IMR-90 (cell line): ENCODE data around the gene PC. TPM values are rescaled to one million over a fixed set of nuclear protein-coding genes. Genes with fewer than 3 reads are reported as not detected.

ENCODE experiments used
- ATAC-seq: fragments of 200-7000 bp; cut with Tn5 transposase; 2 replicates; pipeline ENCODE4 v1.9.1; 2020; ENCODE audit warnings: low read depth, mild to moderate bottlenecking, moderate library complexity
- BruUV-seq: library from RNA; stranded (reverse); fragments of 400-500 nt; replicated peaks from 2 replicates; lab custom pipeline; 2021; lab: Mats Ljungman, UMichigan
- CTCF ChIA-PET: fragments of 300-600 bp; formaldehyde crosslinking; extraction: SDS; loops from one replicate; lab custom pipeline; 2021; ENCODE audit warnings: antibody characterized with exemption; lab: Yijun Ruan, JAX
- POLR2A ChIA-PET: fragments of 300-600 bp; sonication (Branson Sonifier 250); formaldehyde crosslinking; loops from one replicate; lab custom pipeline; 2022; ENCODE audit warnings: antibody characterized with exemption; ENCODE audit not compliant: unreplicated experiment; lab: Charles Lee
- DNase-seq: peaks from one replicate; pipeline ENCODE4 v3.0.0; 2013
- H2AFZ ChIP-seq: replicated peaks from 2 replicates; pipeline ENCODE3; 2013; ENCODE audit warnings: low read length, mild to moderate bottlenecking; ENCODE audit not compliant: poor library complexity
- H2AK5ac ChIP-seq: 2 replicates; pipeline ENCODE4 v1.6.1; 2013; ENCODE audit warnings: low read depth, low read length, inconsistent platforms
- H2AK9ac ChIP-seq: replicated peaks from 2 replicates; pipeline ENCODE3; 2013; ENCODE audit warnings: mild to moderate bottlenecking, low read depth, low read length, moderate library complexity; ENCODE audit not compliant: poor library complexity
- H2BK120ac ChIP-seq: 2 replicates; pipeline ENCODE4 v1.6.1; 2013; ENCODE audit warnings: low read depth, low read length, inconsistent platforms
- H2BK15ac ChIP-seq: 3 replicates; pipeline ENCODE4 v1.6.1; 2013; ENCODE audit warnings: low read depth, low read length, inconsistent platforms
- H2BK20ac ChIP-seq: 2 replicates; pipeline ENCODE4 v1.6.1; 2013; ENCODE audit warnings: low read depth, mild to moderate bottlenecking, inconsistent platforms, low read length, moderate library complexity
- H2BK5ac ChIP-seq: 2 replicates; pipeline ENCODE4 v1.6.1; 2013; ENCODE audit warnings: mild to moderate bottlenecking, low read depth, low read length, inconsistent platforms; ENCODE audit not compliant: poor library complexity, severe bottlenecking
- H3K14ac ChIP-seq: replicated peaks from 2 replicates; pipeline ENCODE4 v1.6.1; 2013; ENCODE audit warnings: low read depth, low read length, inconsistent platforms
- H3K18ac ChIP-seq: 2 replicates; pipeline ENCODE4 v1.6.1; 2013; ENCODE audit warnings: low read depth, low read length, control low read depth
- H3K23ac ChIP-seq: 2 replicates; pipeline ENCODE4 v1.6.1; 2013; ENCODE audit warnings: low read depth, low read length, inconsistent platforms
- H3K27ac ChIP-seq: 2 replicates; pipeline ENCODE4 v1.5.1; 2013; ENCODE audit warnings: mild to moderate bottlenecking, control low read depth, low read length; ENCODE audit not compliant: insufficient read depth
- H3K27me3 ChIP-seq: 2 replicates; pipeline ENCODE4 v1.6.1; 2013; ENCODE audit warnings: low read length; ENCODE audit not compliant: control insufficient read depth, insufficient read depth
- H3K36me3 ChIP-seq: 2 replicates; pipeline ENCODE4 v1.6.1; 2013; ENCODE audit warnings: low read length, mixed read lengths; ENCODE audit not compliant: control insufficient read depth, insufficient read depth
- H3K4ac ChIP-seq: 2 replicates; pipeline ENCODE4 v1.6.1; 2013; ENCODE audit warnings: low read depth, low read length, inconsistent platforms
- H3K4me1 ChIP-seq: 2 replicates; pipeline ENCODE4 v1.6.1; 2013; ENCODE audit warnings: low read length, mixed read lengths; ENCODE audit not compliant: control insufficient read depth, insufficient read depth
- H3K4me2 ChIP-seq: 2 replicates; pipeline ENCODE4 v1.6.1; 2013; ENCODE audit warnings: low read depth, mild to moderate bottlenecking, control low read depth, low read length, moderate library complexity
- H3K4me3 ChIP-seq: 2 replicates; pipeline ENCODE4 v1.5.1; 2013; ENCODE audit warnings: low read depth, mild to moderate bottlenecking, control low read depth, low read length, moderate library complexity; ENCODE audit not compliant: insufficient read depth
- H3K56ac ChIP-seq: 2 replicates; pipeline ENCODE4 v1.6.1; 2013; ENCODE audit warnings: low read length, inconsistent platforms; ENCODE audit not compliant: insufficient read depth; ENCODE audit errors: extremely low read depth
- H3K79me1 ChIP-seq, 2 experiments: 2 replicates each; pipeline ENCODE4 v1.6.1; 2013; ENCODE audit warnings: low read length in 2 of 2, inconsistent platforms in 1 of 2, low read depth in 1 of 2
- H3K9ac ChIP-seq: 2 replicates; pipeline ENCODE4 v1.6.1; 2013; ENCODE audit warnings: low read depth, low read length, control low read depth
- H3K9me1 ChIP-seq: 2 replicates; pipeline ENCODE4 v1.6.1; 2013; ENCODE audit warnings: low read length, inconsistent platforms; ENCODE audit not compliant: insufficient read depth
- H3K9me3 ChIP-seq: 2 replicates; pipeline ENCODE4 v1.6.1; 2013; ENCODE audit warnings: low read length; ENCODE audit not compliant: control insufficient read depth, insufficient read depth
- H4K20me1 ChIP-seq: 2 replicates; pipeline ENCODE4 v1.6.1; 2013; ENCODE audit warnings: low read length, inconsistent platforms; ENCODE audit not compliant: insufficient read depth
- H4K5ac ChIP-seq: 2 replicates; pipeline ENCODE4 v1.6.1; 2013; ENCODE audit warnings: mild to moderate bottlenecking, low read depth, low read length, control low read depth
- H4K8ac ChIP-seq, 2 experiments: 2 replicates each; pipeline ENCODE4 v1.6.1; 2013; ENCODE audit warnings: low read depth in 2 of 2, low read length in 2 of 2, control low read depth in 1 of 2, inconsistent platforms in 1 of 2
- H4K91ac ChIP-seq: 2 replicates; pipeline ENCODE4 v1.6.1; 2013; ENCODE audit warnings: low read depth, low read length, inconsistent platforms; ENCODE audit not compliant: insufficient read depth
- BHLHE40 ChIP-seq: fragments of 150-350 bp; IDR thresholded peaks from 2 replicates; pipeline ENCODE4 v1.6.1; 2016; ENCODE audit warnings: mild to moderate bottlenecking, low read depth, low read length
- CEBPB ChIP-seq: IDR thresholded peaks from 2 replicates; pipeline ENCODE4 v1.6.1; 2012; ENCODE audit warnings: low read depth, low read length, improper control_type of control experiment
- FOS ChIP-seq: fragments of 150-350 bp; IDR thresholded peaks from 2 replicates; pipeline ENCODE4 v1.6.1; 2016; ENCODE audit warnings: low read depth, low read length
- MAFK ChIP-seq: IDR thresholded peaks from 2 replicates; pipeline ENCODE4 v1.6.1; 2012; ENCODE audit warnings: low read depth, low read length, improper control_type of control experiment
- MAZ ChIP-seq: IDR thresholded peaks from 2 replicates; pipeline ENCODE4 v1.6.1; 2012; ENCODE audit warnings: low read depth, mild to moderate bottlenecking, low read length, improper control_type of control experiment, moderate library complexity, borderline replicate concordance
- NFE2L2 ChIP-seq: fragments of 150-350 bp; IDR thresholded peaks from 2 replicates; pipeline ENCODE4 v1.6.1; 2016; ENCODE audit warnings: low read depth, mild to moderate bottlenecking, low read length
- POLR2A ChIP-seq: IDR thresholded peaks from 2 replicates; pipeline ENCODE4 v1.6.1; 2012; ENCODE audit warnings: mild to moderate bottlenecking, low read depth, low read length
- RAD21 ChIP-seq: IDR thresholded peaks from 2 replicates; pipeline ENCODE4 v1.6.1; 2012; ENCODE audit warnings: low read length, improper control_type of control experiment
- RFX5 ChIP-seq: IDR thresholded peaks from 2 replicates; pipeline ENCODE4 v1.8.0; 2012; ENCODE audit warnings: low read depth, mild to moderate bottlenecking, low read length, moderate library complexity
- USF2 ChIP-seq: fragments of 150-350 bp; IDR thresholded peaks from 2 replicates; pipeline ENCODE4 v1.6.1; 2017; ENCODE audit warnings: mild to moderate bottlenecking, antibody characterized with exemption, low read length, low read depth
- WGBS, 2 experiments: methylation state at CpG; one replicate each; pipeline versions ENCODE4 v1.1.5 to v1.1.7; 2013; ENCODE audit warnings: missing lambda C conversion rate in 2 of 2; ENCODE audit not compliant: insufficient read length in 1 of 2; ENCODE audit errors: extremely low coverage in 2 of 2; 5-methylcytosine and 5-hydroxymethylcytosine counted together
- dilution Hi-C: fragments of 300-500 bp; cut with HindIII; formaldehyde crosslinking; loops from one replicate; pipeline ENCODE4 v1.14.3; 2018; ENCODE audit warnings: low sequenced_read_pairs; ENCODE audit not compliant: unreplicated experiment
- in situ Hi-C: fragments of 300-500 bp; cut with MboI; formaldehyde crosslinking; loops from 3 replicates; pipeline ENCODE4 v1.14.3; 2019; ENCODE audit warnings: low sequenced_read_pairs, inconsistent platforms, mixed read lengths
- intact Hi-C: fragments of 100-400 bp; cut with micrococcal nuclease; formaldehyde crosslinking; loops from 2 replicates; pipeline ENCODE4 v1.10.0; 2022
- polyA plus RNA-seq, 3 experiments: library from polyadenylated mRNA; depleted of rRNA; stranded (reverse); fragments of >200 nt; gene quantifications; 2 replicates each; pipeline ENCODE4 v1.2.3, GENCODE V29; 2012; ENCODE audit warnings: low replicate concordance in 1 of 3
- total RNA-seq: library from RNA; depleted of rRNA; stranded (reverse); fragments of >200 nt; gene quantifications from 2 replicates; pipeline ENCODE4 v1.2.3, GENCODE V29; 2012
- TF ChIP-seq, protein P1 (sequence below): fragments of 150-350 bp; IDR thresholded peaks from 2 replicates; pipeline ENCODE4 v1.6.1; 2016; ENCODE audit warnings: low read depth, mild to moderate bottlenecking, low read length, moderate library complexity, borderline replicate concordance

Gene PC
- total and polyA plus RNA-seq, 2 of the 4 experiments (the other 2 are of a cell fraction), result 13.6 to 15.7 TPM

GRCh38 chr11:66870616-66871520 lies 87.3 kb downstream of the PC start:
- Histone ChIP-seq H3K4ac (no peak overlapping the region), H2AK5ac (no peak overlapping the region), H2AK9ac (no peak overlapping the region), H3K27me3 (no peaks in the 10 kb centered on the region), H3K4me3 (no peak overlapping the region), H4K5ac (no peak overlapping the region), H3K9me1 (no peaks in the 10 kb centered on the region; the same call in 1 of the 2 replicates), H3K4me2 (no peak overlapping the region), H3K9ac (no peak overlapping the region), H3K27ac (no peak overlapping the region), H3K4me1 (peaks cover 2% of the 10 kb centered on the region; the same call in 1 of the 2 replicates), H3K79me1 (no peaks in the 10 kb centered on the region), H2BK20ac (no peak overlapping the region), H3K9me3 (no peaks in the 10 kb centered on the region), H2BK15ac (no peak overlapping the region), H4K8ac (no peak overlapping the region), H4K20me1 (no peaks in the 10 kb centered on the region), H2BK5ac (no peak overlapping the region), H2AFZ (no peak overlapping the region), H2BK120ac (no peak overlapping the region), H4K91ac (no peak overlapping the region), H3K23ac (no peak overlapping the region), H3K36me3 (peaks cover 40% of the 10 kb centered on the region; the same call in 1 of the 2 replicates), H3K14ac (no peak overlapping the region), H3K56ac (no peak overlapping the region), H3K18ac (no peak overlapping the region)
- TF ChIP-seq NFE2L2, result no peak
- no peak for TF ChIP-seq BHLHE40
- TF ChIP-seq, protein P1, sequence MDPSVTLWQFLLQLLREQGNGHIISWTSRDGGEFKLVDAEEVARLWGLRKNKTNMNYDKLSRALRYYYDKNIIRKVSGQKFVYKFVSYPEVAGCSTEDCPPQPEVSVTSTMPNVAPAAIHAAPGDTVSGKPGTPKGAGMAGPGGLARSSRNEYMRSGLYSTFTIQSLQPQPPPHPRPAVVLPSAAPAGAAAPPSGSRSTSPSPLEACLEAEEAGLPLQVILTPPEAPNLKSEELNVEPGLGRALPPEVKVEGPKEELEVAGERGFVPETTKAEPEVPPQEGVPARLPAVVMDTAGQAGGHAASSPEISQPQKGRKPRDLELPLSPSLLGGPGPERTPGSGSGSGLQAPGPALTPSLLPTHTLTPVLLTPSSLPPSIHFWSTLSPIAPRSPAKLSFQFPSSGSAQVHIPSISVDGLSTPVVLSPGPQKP, result no peak
- no peak for TF ChIP-seq RFX5
- no peak for TF ChIP-seq FOS
- TF ChIP-seq MAFK, result no peak
- no peak for TF ChIP-seq RAD21
- no peak for TF ChIP-seq POLR2A
- no peak for TF ChIP-seq MAZ
- TF ChIP-seq USF2, result no peak
- no peak for TF ChIP-seq CEBPB
- intact Hi-C loops, result no loop called here
- in situ Hi-C loops, result no loop called here
- POLR2A ChIA-PET, result no interaction called here
- WGBS, 2 experiments, result 95% methylated on average over 10 of the region's 39 CpGs; no CpG with 5 or more reads in 1 of the 2 experiments
- dilution Hi-C loops, result no loop called here
- DNase-seq (no peak), ATAC-seq (no peak)
- CTCF ChIA-PET, result no interaction called here
- no TSS peak for BruUV-seq
